HepG2 (cell line): ENCODE results near the gene CCDC18. TPM values are rescaled to one million over a fixed set of nuclear protein-coding genes. Genes with fewer than 3 reads are reported as not detected.

ENCODE experiments used
- ATAC-seq: fragments of 200-7000 bp; cut with Tn5 transposase; 3 replicates; pipeline ENCODE4 v1.9.1; 2020; ENCODE audit warnings: mild to moderate bottlenecking, moderate library complexity
- BruUV-seq: library from RNA; stranded (reverse); fragments of 400-500 nt; replicated peaks from 2 replicates; lab custom pipeline; 2021; lab: Mats Ljungman, UMichigan
- CTCF ChIA-PET: fragments of 300-600 bp; formaldehyde crosslinking; extraction: SDS; loops from one replicate; lab custom pipeline; 2021; ENCODE audit warnings: low total read pairs, inconsistent platforms, low intra/inter-chr PET ratio; lab: Yijun Ruan, JAX
- POLR2A ChIA-PET: fragments of 350-600 bp; sonication (Branson Sonifier 250); formaldehyde crosslinking; loops from one replicate; lab custom pipeline; 2020; ENCODE audit warnings: antibody characterized with exemption, inconsistent platforms; lab: Yijun Ruan, JAX
- DNase-seq: peaks from one replicate; pipeline ENCODE4 v3.0.0-alpha.2; 2015; ENCODE audit warnings: low spot score
- FAIRE-seq: peaks from 3 replicates; lab custom pipeline; 2011; peaks lifted over from hg19 to GRCh38; lab: Jason Lieb, UNC
- H2AFZ ChIP-seq: one replicate; pipeline ENCODE4 v1.6.1; 2011; ENCODE audit warnings: low read length, inconsistent platforms
- H3K27ac ChIP-seq: fragments of 300-600 bp; 3 replicates; pipeline ENCODE4 v1.8.0; 2011; ENCODE audit warnings: mixed run types, mild to moderate bottlenecking, mixed read lengths, low read length, inconsistent platforms; ENCODE audit not compliant: insufficient read depth; ENCODE audit errors: extremely low read length
- H3K27me3 ChIP-seq, 2 experiments: fragments of 200-600 bp in 1 of 2; 2 replicates in 1 of 2; 3 replicates in 1 of 2; pipeline versions ENCODE4 v1.6.0 to v1.8.0; 2011; ENCODE audit warnings: low read length in 2 of 2, mild to moderate bottlenecking in 2 of 2, moderate library complexity in 2 of 2, inconsistent platforms in 1 of 2; ENCODE audit not compliant: insufficient read depth in 2 of 2, control insufficient read depth in 1 of 2
- H3K36me3 ChIP-seq, 2 experiments: fragments of 200-600 bp in 1 of 2; replicated peaks in 1 of 2; 2 replicates in 1 of 2; 3 replicates in 1 of 2; pipeline versions ENCODE4 v1.5.1 to v1.8.0; 2011; ENCODE audit warnings: low read length in 2 of 2, inconsistent platforms in 1 of 2; ENCODE audit not compliant: insufficient read depth in 2 of 2, control insufficient read depth in 1 of 2
- H3K4me1 ChIP-seq: 2 replicates; pipeline ENCODE4 v1.5.1; 2012; ENCODE audit warnings: low read length, inconsistent platforms; ENCODE audit not compliant: insufficient read depth
- H3K4me2 ChIP-seq: 2 replicates; pipeline ENCODE4 v1.6.0; 2011; ENCODE audit warnings: low read depth, low read length, inconsistent platforms
- H3K4me3 ChIP-seq, 3 experiments: fragments of 200-600 bp in 1 of 3; sonication (generic), shearing (Covaris generic) in 1 of 3; replicated peaks in 1 of 3; 2 replicates each; pipeline ENCODE4 v1.5.1; 2011 to 2016; ENCODE audit warnings: low read length in 3 of 3, inconsistent platforms in 2 of 3, low read depth in 2 of 3, mild to moderate bottlenecking in 2 of 3, control low read depth in 1 of 3, mixed read lengths in 1 of 3; ENCODE audit not compliant: insufficient read depth in 1 of 3
- H3K79me2 ChIP-seq: one replicate; pipeline ENCODE4 v1.6.1; 2011; ENCODE audit warnings: low read length, inconsistent platforms; ENCODE audit not compliant: insufficient read depth
- H3K9ac ChIP-seq: 2 replicates; pipeline ENCODE4 v1.6.0; 2011; ENCODE audit warnings: mild to moderate bottlenecking, low read depth, low read length, inconsistent platforms; ENCODE audit not compliant: insufficient read depth
- H3K9me3 ChIP-seq: 2 replicates; pipeline ENCODE4 v1.5.1; 2012; ENCODE audit warnings: mild to moderate bottlenecking, low read length
- H4K20me1 ChIP-seq: 2 replicates; pipeline ENCODE4 v1.6.0; 2011; ENCODE audit warnings: inconsistent platforms, mild to moderate bottlenecking, low read length, moderate library complexity; ENCODE audit not compliant: insufficient read depth
- AKAP8 ChIP-seq: sonication (generic); formaldehyde crosslinking; IDR thresholded peaks from 2 replicates; pipeline ENCODE4 v1.5.1; 2020; ENCODE audit warnings: mild to moderate bottlenecking, missing genetic modification reagents
- ATF2 ChIP-seq: sonication (generic); formaldehyde crosslinking; IDR thresholded peaks from 2 replicates; pipeline ENCODE4 v1.4.0; 2020; ENCODE audit warnings: missing genetic modification reagents
- DMTF1 ChIP-seq: sonication (generic); formaldehyde crosslinking; IDR thresholded peaks from 2 replicates; pipeline ENCODE4 v1.4.0; 2020; ENCODE audit warnings: mild to moderate bottlenecking, missing genetic modification reagents
- GLMP ChIP-seq: sonication (generic); formaldehyde crosslinking; IDR thresholded peaks from 2 replicates; pipeline ENCODE4 v1.9.0; 2021; ENCODE audit warnings: missing genetic modification reagents, mild to moderate bottlenecking, borderline replicate concordance
- HNRNPH1 ChIP-seq: fragments of 200-400 bp; formaldehyde crosslinking; optimal IDR thresholded peaks from 2 replicates; pipeline ENCODE3; 2017; ENCODE audit warnings: mild to moderate bottlenecking, low read depth, low read length
- KDM1A ChIP-seq: IDR thresholded peaks from 2 replicates; pipeline ENCODE4 v1.6.1; 2016; ENCODE audit warnings: missing compliant biosample characterization
- MNT ChIP-seq: fragments of 450-650 bp; IDR thresholded peaks from 2 replicates; pipeline ENCODE4 v1.6.1; 2016
- MTA1 ChIP-seq: sonication (generic); formaldehyde crosslinking; IDR thresholded peaks from 2 replicates; pipeline ENCODE4 v1.4.0; 2020; ENCODE audit warnings: missing genetic modification reagents, mild to moderate bottlenecking, borderline replicate concordance
- NCOA2 ChIP-seq: sonication (generic); formaldehyde crosslinking; IDR thresholded peaks from 2 replicates; pipeline ENCODE4 v1.8.0; 2022; ENCODE audit warnings: inconsistent platforms
- RFX5 ChIP-seq: IDR thresholded peaks from 2 replicates; pipeline ENCODE4 v1.6.1; 2011; ENCODE audit warnings: low read depth, low read length, improper control_type of control experiment
- SP5 ChIP-seq: IDR thresholded peaks from 2 replicates; pipeline ENCODE4 v1.6.1; 2016; ENCODE audit warnings: low read depth, borderline replicate concordance
- TEAD3 ChIP-seq: optimal IDR thresholded peaks from 2 replicates; pipeline ENCODE3; 2016; ENCODE audit warnings: borderline replicate concordance
- ZBTB10 ChIP-seq: sonication (generic); formaldehyde crosslinking; IDR thresholded peaks from 2 replicates; pipeline ENCODE4 v1.4.0; 2020; ENCODE audit warnings: missing genetic modification reagents, borderline replicate concordance
- ZNF331 ChIP-seq: sonication (generic); formaldehyde crosslinking; IDR thresholded peaks from 2 replicates; pipeline ENCODE4 v1.4.0; 2020; ENCODE audit warnings: missing genetic modification reagents
- ZNF615 ChIP-seq: sonication (generic); formaldehyde crosslinking; IDR thresholded peaks from 2 replicates; pipeline ENCODE4 v1.5.0; 2020; ENCODE audit warnings: mild to moderate bottlenecking, missing genetic modification reagents, borderline replicate concordance
- ZNF780A ChIP-seq: sonication (generic); formaldehyde crosslinking; IDR thresholded peaks from 2 replicates; pipeline ENCODE4 v1.8.0; 2022; ENCODE audit warnings: mild to moderate bottlenecking, missing genetic modification reagents, moderate library complexity
- WGBS: methylation state at CpG from one replicate; pipeline ENCODE4 v1.1.6; 2017; ENCODE audit warnings: low lambda C conversion rate; 5-methylcytosine and 5-hydroxymethylcytosine counted together
- in situ Hi-C: cut with HindIII; loops from 2 replicates; pipeline ENCODE4 v1.10.0; 2017; ENCODE audit warnings: low pct_unique_long_range_greater_than_20kb; ENCODE audit not compliant: extremely low pct_ligation_motif_present
- intact Hi-C: fragments of 100-400 bp; cut with micrococcal nuclease; formaldehyde crosslinking; loops from one replicate; pipeline ENCODE4 v1.10.0; 2022; ENCODE audit not compliant: unreplicated experiment
- polyA plus RNA-seq, 8 experiments: library from polyadenylated mRNA; depleted of rRNA in 3 of 8; stranded (reverse) in 7 of 8; unstranded in 1 of 8; fragments of >200 nt; fragmentation: Illumina TruSeq in 4 of 8; extraction: Trizol in 4 of 8; gene quantifications; 2 replicates each; pipeline versions ENCODE4 v1.2.1 to v1.2.3, GENCODE V29; 2011 to 2016; ENCODE audit warnings: low read depth in 4 of 8, missing spikeins in 1 of 8, mixed read lengths in 1 of 8; ENCODE audit not compliant: insufficient read depth in 1 of 8
- total RNA-seq, 5 experiments: library from RNA; depleted of rRNA; stranded (reverse); fragments of >200 nt; fragmentation: Illumina TruSeq; extraction: Trizol; gene quantifications; 2 replicates each; pipeline ENCODE4 v1.2.3, GENCODE V29; 2016; ENCODE audit warnings: low read depth in 1 of 5

The CCDC18 gene
- total and polyA plus RNA-seq, 2 of the 13 experiments (the other 11 are each of a cell fraction or from before 2014, with no cell fraction given), result 1.9 to 18.4 TPM

GRCh38 chr1:93221913-93222312, 41.4 kb downstream of the CCDC18 start:
- Histone ChIP-seq H3K4me2 (peak overlapping the region; percentile 43), H3K9ac (peak overlapping the region; percentile 2; the same call in 1 of the 2 replicates), H3K79me2 (no peaks in the 10 kb centered on the region), H3K4me3 (no peak overlapping the region; a peak in 1 of 6 replicates), H3K9me3 (no peaks in the 10 kb centered on the region), H3K27ac (peak overlapping the region; percentile 71), H2AFZ (no peak overlapping the region), H3K4me1 (peaks cover 28% of the 10 kb centered on the region), H3K36me3 (0 out of 5 replicates have a peak, but pooled peaks cover 0 to 4% of the 10 kb centered on the region in 2 experiments), H3K27me3 (no peaks in the 10 kb centered on the region), H4K20me1 (no peaks in the 10 kb centered on the region)
- peak; percentile 88 for FAIRE-seq
- ATAC-seq, result peak; percentile 91
- ChIA-PET CTCF (no interaction called here), POLR2A (interaction anchor here (1.2 to 2.4 kb wide), 2 partner anchors 54 to 123 kb away, joined by 3 to 12 read pairs; partner anchors contain the start of gene DR1)
- WGBS, result 14% methylated on average over 3 of the region's 3 CpGs
- BruUV-seq, result no TSS peak
- intact Hi-C loops (no loop called here), in situ Hi-C loops (no loop called here)
- DNase-seq, result peak; percentile 87
- no peak for TF ChIP-seq KDM1A (CRISPR knock-in tag)
- no peak for TF ChIP-seq ZBTB10 (CRISPR knock-in tag)
- TF ChIP-seq SP5, result peak; percentile 32; the same call in 1 of the 2 replicates
- TF ChIP-seq NCOA2 (CRISPR knock-in tag), result peak; percentile 83
- peak; percentile 49; the same call in 1 of the 2 replicates for TF ChIP-seq ZNF331 (CRISPR knock-in tag)
- TF ChIP-seq ZNF615, result no peak
- no peak for TF ChIP-seq DMTF1 (CRISPR knock-in tag)
- no peak for TF ChIP-seq HNRNPH1
- TF ChIP-seq TEAD3, result peak; percentile 88
- 0 out of 2 replicates have a peak, but pooled peaks have one; percentile 45 for TF ChIP-seq ATF2 (CRISPR knock-in tag)
- TF ChIP-seq AKAP8, result no peak
- no peak for TF ChIP-seq RFX5
- TF ChIP-seq MNT, result no peak
- TF ChIP-seq GLMP (CRISPR knock-in tag), result no peak
- no peak for TF ChIP-seq MTA1 (CRISPR knock-in tag)
- TF ChIP-seq ZNF780A (CRISPR knock-in tag), result no peak
